ENCODE measurements around the gene SLC15A3. TPM values are rescaled to one million over a fixed set of nuclear protein-coding genes. Genes with fewer than 3 reads are reported as not detected.

Gene SLC15A3
- total RNA-seq, 2 donors from 2014 or later, result 2.0 to 6.2 TPM

DNA sequence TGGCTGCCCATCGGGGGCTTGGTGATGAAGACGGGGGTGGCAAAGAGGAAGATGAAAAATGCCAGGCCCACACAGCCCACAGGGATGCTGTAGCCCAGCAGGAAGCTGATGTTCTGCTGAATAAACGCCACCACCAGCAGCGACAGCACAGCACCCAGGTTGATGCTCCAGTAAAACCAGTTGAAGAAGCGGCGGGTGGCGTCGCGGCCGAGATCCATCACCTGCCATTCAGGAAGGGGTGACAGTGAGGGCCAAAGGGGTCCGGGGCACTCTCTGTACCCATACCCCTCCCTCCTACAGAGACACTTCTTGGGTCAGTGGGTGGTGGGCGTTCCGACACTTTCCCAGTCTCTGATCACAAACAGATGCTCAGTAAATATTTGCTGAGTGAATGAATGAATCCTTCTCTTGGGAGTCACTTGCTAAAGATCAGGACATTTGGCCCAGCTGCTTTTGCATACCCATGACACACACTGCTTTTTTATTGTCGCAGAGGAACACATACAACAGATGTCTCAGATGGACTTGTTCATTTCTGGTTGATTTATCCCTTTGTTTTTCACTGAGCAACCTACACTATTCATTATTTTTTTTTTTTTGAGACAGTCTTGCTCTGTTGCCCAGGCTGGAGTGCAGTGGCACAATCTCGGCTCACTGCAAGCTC, 5.2 kb downstream of the SLC15A3 start:
- intact Hi-C loops (cut with DNase I), result no loop called here
- H3K27me3 ChIP-seq, result peaks cover 0 to 5% of the 10 kb centered on the region in 2 donors
- 74% methylated on average over 7 to 14 of the region's 15 CpGs for WGBS, 2 donors
- ATAC-seq (no peak), DNase-seq (no peak)
- no peak overlapping the region for H3K27ac ChIP-seq
- no peaks in the 10 kb centered on the region for H3K9me3 ChIP-seq
- H3K4me1 ChIP-seq, result peaks cover 7% of the 10 kb centered on the region
- TF ChIP-seq POLR2A (IDR thresholded peaks at IDR 0.05) (no peak), CTCF (IDR thresholded peaks at IDR 0.05) (no peak)
- H3K4me3 ChIP-seq, result no peak overlapping the region
- no peaks in the 10 kb centered on the region for H3K36me3 ChIP-seq (replicated peaks in 1 of 2; ENCODE audit: insufficient read depth in 1 of 2, low read depth in 2 of 2)

- DNase-seq (no peak), ATAC-seq (no peak)
- no peaks in the 10 kb centered on the region for H3K27me3 ChIP-seq
- H3K27ac ChIP-seq, result no peak overlapping the region
- TF ChIP-seq POLR2A (IDR thresholded peaks at IDR 0.05), result no peak
- no peak for TF ChIP-seq CTCF (IDR thresholded peaks at IDR 0.05)
- 72 to 89% methylated on average over 5 of the region's 5 CpGs for WGBS, 2 donors
- intact Hi-C loops (cut with DNase I), result no loop called here
- peaks cover 7% of the 10 kb centered on the region for H3K4me1 ChIP-seq
- H3K9me3 ChIP-seq, result no peaks in the 10 kb centered on the region
- H3K4me3 ChIP-seq, result no peak overlapping the region
- H3K36me3 ChIP-seq (replicated peaks in 1 of 2; ENCODE audit: insufficient read depth in 1 of 2, low read depth in 2 of 2), result no peaks in the 10 kb centered on the region
Observed at GRCh38 chr11:60945295-60945667, 6.7 kb downstream of the SLC15A3 start.

DNA sequence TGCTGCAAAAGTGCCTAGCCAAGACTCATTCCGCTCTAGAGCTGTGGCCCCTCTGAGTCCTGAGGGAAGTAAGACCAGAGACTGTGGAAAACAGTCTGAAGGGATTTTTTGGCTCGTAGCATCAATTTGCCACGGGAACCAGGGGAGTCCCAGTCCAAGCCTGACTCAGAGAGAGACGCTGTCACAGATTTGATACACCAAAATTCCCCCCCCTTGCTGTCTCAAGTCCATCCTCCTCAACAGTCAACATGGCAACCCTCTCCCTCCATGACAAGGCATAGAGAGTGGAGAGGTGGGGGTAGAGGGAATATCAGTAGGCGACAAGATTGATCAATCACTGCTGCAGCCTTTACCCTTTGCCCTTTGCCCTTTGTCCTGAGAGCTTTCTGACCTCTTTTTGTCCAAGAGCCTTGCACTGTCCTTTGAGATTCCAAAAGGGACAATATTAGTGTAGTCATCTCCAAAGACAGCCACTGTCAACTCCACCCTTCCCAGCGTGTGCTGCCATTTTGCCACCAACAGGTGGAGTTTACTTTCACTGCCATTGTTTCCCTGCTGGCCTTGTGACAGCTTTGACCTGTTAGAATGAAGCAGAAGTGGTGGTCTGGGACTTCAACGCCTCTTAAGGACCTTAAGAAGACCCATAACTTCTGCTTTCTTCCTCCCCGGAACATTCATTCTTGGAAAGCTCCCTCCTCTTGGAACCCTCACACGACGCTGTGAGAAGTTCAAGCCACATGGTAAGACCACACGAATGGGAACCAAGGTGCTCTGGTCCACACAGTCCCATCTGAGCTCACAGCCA, 7.3 kb downstream of the SLC15A3 start:
- WGBS, 2 donors, result 78 to 88% methylated on average over 11 of the region's 11 CpGs
- intact Hi-C loops (cut with DNase I), result no loop called here

DNA sequence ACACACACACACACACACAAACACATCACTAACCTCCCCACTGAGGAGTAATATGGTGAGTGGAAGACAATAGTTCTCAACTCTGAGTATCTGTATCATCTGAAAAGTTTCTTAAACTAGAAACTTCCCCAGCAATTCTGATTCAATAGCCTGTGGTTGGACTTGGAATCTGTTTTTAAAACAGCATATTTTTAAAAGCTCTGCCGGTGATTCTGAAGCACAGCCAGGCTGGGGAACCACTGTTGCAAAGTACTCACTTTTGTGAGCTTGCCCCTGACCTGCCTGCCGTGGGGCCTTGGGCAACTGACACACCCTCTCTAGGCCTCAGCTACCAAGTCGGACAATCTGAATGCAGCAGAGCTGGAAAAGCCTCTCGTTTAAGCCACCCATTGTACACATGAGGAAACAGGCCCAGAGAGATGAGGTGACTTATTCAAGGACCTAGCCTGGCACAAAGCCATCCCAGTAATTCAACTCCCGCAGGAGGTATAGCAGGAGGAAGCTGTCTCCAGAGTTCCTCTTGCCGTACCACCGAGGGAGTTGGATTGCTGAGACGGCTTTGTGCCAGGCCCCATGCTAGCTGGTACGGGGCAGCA, 8.9 kb downstream of the SLC15A3 start:
- ATAC-seq (peak; percentile 70), DNase-seq (peak; percentile 47 to 74 (median 66))
- Histone ChIP-seq H3K4me3 (no peak overlapping the region), H3K27me3 (no peaks in the 10 kb centered on the region), H3K4me1 (peaks cover 16% of the 10 kb centered on the region), H3K27ac (peak overlapping the region in 3 of 4 donors; percentile 35 to 67 (median 66)), H3K36me3 (replicated peaks in 1 of 2; ENCODE audit: insufficient read depth in 1 of 2, low read depth in 2 of 2) (no peaks in the 10 kb centered on the region), H3K9me3 (no peaks in the 10 kb centered on the region)
- intact Hi-C loops (cut with DNase I), result no loop called here
- 39 to 48% methylated on average over 6 to 9 of the region's 9 CpGs for WGBS, 2 donors
- TF ChIP-seq POLR2A (IDR thresholded peaks at IDR 0.05) (no peak), CTCF (IDR thresholded peaks at IDR 0.05) (no peak)

More for the DNA sequence above, 7.3 kb downstream of the SLC15A3 start:
- H3K4me1 ChIP-seq, result peaks cover 12% of the 10 kb centered on the region
- no peaks in the 10 kb centered on the region for H3K27me3 ChIP-seq
- H3K27ac ChIP-seq, result no peak overlapping the region
- DNase-seq, result no peak
- no peaks in the 10 kb centered on the region for H3K36me3 ChIP-seq (replicated peaks in 1 of 2; ENCODE audit: insufficient read depth in 1 of 2, low read depth in 2 of 2)
- TF ChIP-seq CTCF (IDR thresholded peaks at IDR 0.05), result no peak
- TF ChIP-seq POLR2A (IDR thresholded peaks at IDR 0.05), result no peak
- no peak for ATAC-seq
- H3K4me3 ChIP-seq, result no peak overlapping the region
- no peaks in the 10 kb centered on the region for H3K9me3 ChIP-seq
